ENCODE results near the gene RHOB.

GRCh38 chr2:20421988-20422370, 24.9 kb upstream of the RHOB start:
- TF ChIP-seq, protein P1, sequence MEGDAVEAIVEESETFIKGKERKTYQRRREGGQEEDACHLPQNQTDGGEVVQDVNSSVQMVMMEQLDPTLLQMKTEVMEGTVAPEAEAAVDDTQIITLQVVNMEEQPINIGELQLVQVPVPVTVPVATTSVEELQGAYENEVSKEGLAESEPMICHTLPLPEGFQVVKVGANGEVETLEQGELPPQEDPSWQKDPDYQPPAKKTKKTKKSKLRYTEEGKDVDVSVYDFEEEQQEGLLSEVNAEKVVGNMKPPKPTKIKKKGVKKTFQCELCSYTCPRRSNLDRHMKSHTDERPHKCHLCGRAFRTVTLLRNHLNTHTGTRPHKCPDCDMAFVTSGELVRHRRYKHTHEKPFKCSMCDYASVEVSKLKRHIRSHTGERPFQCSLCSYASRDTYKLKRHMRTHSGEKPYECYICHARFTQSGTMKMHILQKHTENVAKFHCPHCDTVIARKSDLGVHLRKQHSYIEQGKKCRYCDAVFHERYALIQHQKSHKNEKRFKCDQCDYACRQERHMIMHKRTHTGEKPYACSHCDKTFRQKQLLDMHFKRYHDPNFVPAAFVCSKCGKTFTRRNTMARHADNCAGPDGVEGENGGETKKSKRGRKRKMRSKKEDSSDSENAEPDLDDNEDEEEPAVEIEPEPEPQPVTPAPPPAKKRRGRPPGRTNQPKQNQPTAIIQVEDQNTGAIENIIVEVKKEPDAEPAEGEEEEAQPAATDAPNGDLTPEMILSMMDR (IDR thresholded peaks at IDR 0.05): no peak
- TF ChIP-seq POLR2A (IDR thresholded peaks at IDR 0.05): no peak

All from body of pancreas (tissue), 4 donors.